K562 (cell line): ENCODE results near the gene TOR1A. TPM values are rescaled to one million over a fixed set of nuclear protein-coding genes. Genes with fewer than 3 reads are reported as not detected.
A peak's percentile ranks its signal among the peaks of the same experiment; 100 is the strongest.

ENCODE experiments used
- ATAC-seq: fragments of 200-7000 bp; cut with Tn5 transposase; 3 replicates; pipeline ENCODE4 v1.9.1; 2020; ENCODE audit warnings: moderate library complexity
- BruUV-seq: library from RNA; stranded (reverse); fragments of 400-500 nt; replicated peaks from 2 replicates; lab custom pipeline; 2021; lab: Mats Ljungman, UMichigan
- CTCF ChIA-PET: fragments of 300-600 bp; formaldehyde crosslinking; extraction: SDS; loops from one replicate; lab custom pipeline; 2021; ENCODE audit warnings: low intra/inter-chr PET ratio; lab: Yijun Ruan, JAX
- POLR2A ChIA-PET: fragments of 300-600, 350-650 bp; sonication (Branson Sonifier 250); formaldehyde crosslinking; extraction: SDS; loops from one replicate; lab custom pipeline; 2021; ENCODE audit warnings: antibody characterized with exemption, inconsistent platforms; lab: Yijun Ruan, JAX
- DNase-seq, 4 experiments: peaks; one replicate each; pipeline versions ENCODE4 v3.0.0 to v3.0.0-alpha.2; 2011 to 2018; ENCODE audit warnings: low spot score in 3 of 4, mixed read lengths in 3 of 4; ENCODE audit errors: extremely low read depth in 1 of 4
- FAIRE-seq: peaks from 2 replicates; lab custom pipeline; 2011; peaks lifted over from hg19 to GRCh38; lab: Jason Lieb, UNC
- H2AFZ ChIP-seq: 2 replicates; pipeline ENCODE4 v1.6.0; 2011; ENCODE audit warnings: low read depth, low read length, control low read depth, inconsistent platforms
- H3K27ac ChIP-seq: fragments of 200-600 bp; 3 replicates; pipeline ENCODE4 v1.8.0; 2011; ENCODE audit warnings: low read depth, mild to moderate bottlenecking, control low read depth, inconsistent platforms, low read length, moderate library complexity, mixed read lengths; ENCODE audit errors: extremely low read depth
- H3K27me3 ChIP-seq, 2 experiments: fragments of 300-600 bp in 1 of 2; 2 replicates in 1 of 2; 3 replicates in 1 of 2; pipeline versions ENCODE4 v1.6.0 to v1.8.0; 2011; ENCODE audit warnings: inconsistent platforms in 2 of 2, low read length in 2 of 2, mild to moderate bottlenecking in 1 of 2, mixed read lengths in 1 of 2, moderate library complexity in 1 of 2; ENCODE audit not compliant: control insufficient read depth in 2 of 2, insufficient read depth in 2 of 2
- H3K36me3 ChIP-seq: fragments of 300-600 bp; 3 replicates; pipeline ENCODE4 v1.8.0; 2011; ENCODE audit warnings: mild to moderate bottlenecking, low read length, inconsistent platforms; ENCODE audit not compliant: control insufficient read depth, insufficient read depth
- H3K4me1 ChIP-seq, 2 experiments: fragments of 200-600 bp in 1 of 2; replicated peaks in 1 of 2; 2 replicates in 1 of 2; 3 replicates in 1 of 2; pipeline versions ENCODE4 v1.5.1 to v1.8.0; 2011; ENCODE audit warnings: inconsistent platforms in 2 of 2, low read length in 2 of 2, mild to moderate bottlenecking in 1 of 2, mixed read lengths in 1 of 2, moderate library complexity in 1 of 2; ENCODE audit not compliant: control insufficient read depth in 2 of 2, insufficient read depth in 2 of 2
- H3K4me2 ChIP-seq: 2 replicates; pipeline ENCODE4 v1.6.1; 2011; ENCODE audit warnings: low read length, control low read depth, inconsistent platforms, mixed read lengths; ENCODE audit not compliant: insufficient read depth
- H3K4me3 ChIP-seq: fragments of 200-600 bp; sonication (generic), shearing (Covaris generic); 2 replicates; pipeline ENCODE4 v1.5.1; 2016; ENCODE audit warnings: control low read depth, inconsistent platforms
- H3K79me2 ChIP-seq: fragments of 200-600 bp; 3 replicates; pipeline ENCODE4 v1.8.0; 2011; ENCODE audit warnings: low read length, inconsistent platforms; ENCODE audit not compliant: control insufficient read depth, insufficient read depth
- H3K9ac ChIP-seq, 2 experiments: 2 replicates each; pipeline versions ENCODE4 v1.6.0 to v1.6.1; 2011; ENCODE audit warnings: low read depth in 2 of 2, low read length in 2 of 2, control low read depth in 1 of 2, inconsistent platforms in 1 of 2, mild to moderate bottlenecking in 1 of 2, mixed read lengths in 1 of 2; ENCODE audit not compliant: insufficient read depth in 1 of 2
- H3K9me1 ChIP-seq: one replicate; pipeline ENCODE4 v1.6.0; 2011; ENCODE audit warnings: inconsistent platforms, mild to moderate bottlenecking, low read length, moderate library complexity; ENCODE audit not compliant: control insufficient read depth, insufficient read depth
- H3K9me3 ChIP-seq: replicated peaks from 2 replicates; pipeline ENCODE4 v1.5.1; 2011; ENCODE audit warnings: low read depth, low read length, inconsistent platforms; ENCODE audit not compliant: control insufficient read depth, insufficient read depth
- H4K20me1 ChIP-seq: replicated peaks from 2 replicates; pipeline ENCODE4 v1.6.1; 2011; ENCODE audit warnings: low read length, inconsistent platforms, mixed read lengths; ENCODE audit not compliant: control insufficient read depth, insufficient read depth
- CBFA2T2 ChIP-seq: fragments of 450-650 bp; conservative IDR thresholded peaks from 2 replicates; pipeline ENCODE4 v1.6.1; 2017; ENCODE audit warnings: mild to moderate bottlenecking
- E2F3 ChIP-seq: fragments of 250-450 bp; sonication (Bioruptor Pico); IDR thresholded peaks from 2 replicates; pipeline ENCODE4 v1.4.0; 2020; ENCODE audit warnings: mild to moderate bottlenecking
- ETV1 ChIP-seq: fragments of 450-650 bp; conservative IDR thresholded peaks from 2 replicates; pipeline ENCODE4 v1.6.1; 2016; ENCODE audit warnings: missing genetic modification characterization, control low read depth, low read depth, missing compliant biosample characterization
- JUN ChIP-seq, 2 experiments: sonication (generic) in 1 of 2; formaldehyde crosslinking in 1 of 2; IDR thresholded peaks; 2 replicates each; pipeline versions ENCODE4 v1.6.1 to v1.8.0; 2012 to 2022; ENCODE audit warnings: borderline replicate concordance in 2 of 2, mild to moderate bottlenecking in 2 of 2, improper control_type of control experiment in 1 of 2, low read depth in 1 of 2, low read length in 1 of 2, missing genetic modification reagents in 1 of 2
- RAD21 ChIP-seq, 2 experiments: fragments of 250-450 bp in 1 of 2; fragments of 450-650 bp in 1 of 2; sonication (Bioruptor Pico) in 1 of 2; formaldehyde crosslinking in 1 of 2; IDR thresholded peaks in 1 of 2; conservative IDR thresholded peaks in 1 of 2; 2 replicates each; pipeline versions ENCODE4 v1.4.0 to v1.8.0; 2020 to 2022; ENCODE audit warnings: mild to moderate bottlenecking in 2 of 2, moderate library complexity in 1 of 2
- TOE1 ChIP-seq, 2 experiments: fragments of 450-650 bp in 1 of 2; sonication (generic) in 1 of 2; formaldehyde crosslinking in 1 of 2; IDR thresholded peaks; 2 replicates each; pipeline versions ENCODE4 v1.7.1 to v1.8.0; 2016 to 2022; ENCODE audit warnings: borderline replicate concordance in 2 of 2, mild to moderate bottlenecking in 2 of 2, antibody characterized with exemption in 1 of 2, inconsistent platforms in 1 of 2, low read depth in 1 of 2, missing genetic modification reagents in 1 of 2, moderate library complexity in 1 of 2
- ZNF253 ChIP-seq: fragments of 250-450 bp; sonication (Bioruptor Pico); conservative IDR thresholded peaks from 2 replicates; pipeline ENCODE4 v1.6.1; 2021; ENCODE audit warnings: mild to moderate bottlenecking
- WGBS: fragments of 100-300 bp; shearing (Covaris generic); methylation state at CpG from one replicate; pipeline ENCODE4 v1.1.6; 2016; ENCODE audit warnings: low coverage, mixed read lengths; ENCODE audit not compliant: insufficient coverage; ENCODE audit errors: missing lambda C conversion rate; 5-methylcytosine and 5-hydroxymethylcytosine counted together
- in situ Hi-C: fragments of 300-500 bp; cut with MboI; formaldehyde crosslinking; loops from 4 replicates; pipeline ENCODE4 v1.15.0; 2018; ENCODE audit warnings: inconsistent platforms, mixed read lengths
- intact Hi-C: fragments of 100-400 bp; cut with micrococcal nuclease; formaldehyde crosslinking; loops from 2 replicates; pipeline ENCODE4 v1.14.2; 2022
- polyA plus RNA-seq, 8 experiments: library from polyadenylated mRNA; depleted of rRNA in 4 of 8; stranded (reverse) in 5 of 8; unstranded in 3 of 8; fragments of >200 nt; fragmentation: Nextera tagmentation in 2 of 8; fragmentation: Illumina TruSeq in 1 of 8; extraction: Ambion mirVana in 2 of 8; extraction: Trizol in 1 of 8; gene quantifications; 2 replicates each; pipeline versions ENCODE4 v1.2.1 to v1.2.3, GENCODE V29; 2011 to 2014; ENCODE audit warnings: inconsistent platforms in 1 of 8, missing spikeins in 1 of 8
- total RNA-seq, 7 experiments: library from RNA; depleted of rRNA in 6 of 7; stranded (reverse); fragments of >200 nt in 6 of 7; fragmentation: Illumina TruSeq in 2 of 7; extraction: Trizol in 2 of 7; gene quantifications; 2 replicates each; pipeline versions ENCODE4 v1.2.1 to v1.2.3, GENCODE V29; 2011 to 2021; ENCODE audit warnings: low replicate concordance in 1 of 7
- TF ChIP-seq, protein P1 (sequence below): fragments of 450-650 bp; IDR thresholded peaks from 2 replicates; pipeline ENCODE4 v1.6.1; 2016; ENCODE audit warnings: low read depth
- TF ChIP-seq, protein P2 (sequence below): fragments of 250-450 bp; sonication (Bioruptor Pico); IDR thresholded peaks from 2 replicates; pipeline ENCODE4 v1.4.0; 2020; ENCODE audit warnings: mild to moderate bottlenecking, moderate library complexity, borderline replicate concordance

TOR1A gene
- total and polyA plus RNA-seq, 9 of the 15 experiments (the other 6 are each of a cell fraction or from before 2014, with no cell fraction given): 4.5 to 85.8 (median 51.3) TPM

DNA sequence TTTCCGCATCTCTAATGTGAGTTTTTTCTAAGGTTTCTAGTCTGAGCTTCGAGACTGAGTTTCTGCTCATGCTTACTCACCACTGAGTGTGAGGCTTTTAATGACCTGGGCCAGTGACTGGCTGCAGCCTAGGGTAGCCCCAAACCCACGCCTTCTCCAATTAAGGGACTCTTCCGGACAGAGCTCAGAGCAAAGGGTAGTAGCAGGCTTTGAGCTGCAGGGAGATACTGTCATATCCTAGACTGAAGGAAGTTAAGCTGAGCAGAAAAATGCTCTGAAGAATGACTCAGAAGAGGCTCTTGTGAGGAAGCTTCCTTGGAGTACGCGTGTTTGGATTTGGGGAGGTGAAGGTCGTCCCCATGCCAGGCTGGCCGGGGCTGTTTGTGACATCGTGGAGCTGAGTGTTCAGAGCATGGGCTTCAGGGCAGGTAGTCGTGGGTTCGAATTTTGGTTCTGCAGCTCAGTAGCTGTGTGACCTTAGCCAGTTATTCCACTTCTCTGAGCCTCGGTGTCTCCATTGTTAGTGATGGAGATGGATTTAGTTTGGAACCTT lies 14.8 kb upstream of the TOR1A start:
- Histone ChIP-seq H3K36me3 (peaks cover 42% of the 10 kb centered on the region), H3K4me1 (peaks cover 42 to 45% of the 10 kb centered on the region in 2 experiments), H4K20me1 (no peaks in the 10 kb centered on the region), H3K9me3 (no peaks in the 10 kb centered on the region), H3K9me1 (peaks cover 6% of the 10 kb centered on the region), H3K27ac (peak overlapping the region; percentile 69), H3K4me3 (no peak overlapping the region; the same call in 1 of the 2 replicates), H3K4me2 (peak overlapping the region; percentile 56), H3K9ac (peak overlapping the region; percentile 53 to 73), H2AFZ (0 out of 2 replicates have a peak overlapping the region, but pooled peaks have one; percentile 6), H3K79me2 (peaks cover 79% of the 10 kb centered on the region), H3K27me3 (no peaks in the 10 kb centered on the region)
- in situ Hi-C loops (no loop called here), intact Hi-C loops (no loop called here)
- FAIRE-seq: peak; percentile 88
- WGBS: 31% methylated on average over 12 of the region's 12 CpGs
- ChIA-PET POLR2A (interaction anchor here (0.8 to 5.5 kb wide), 11 partner anchors 9 to 54 kb away, joined by 3 to 39 read pairs (median 5); no protein-coding TSS in a partner anchor), CTCF (no interaction called here)
- DNase-seq: peak in 2 of 4 experiments; percentile 82 to 89
- no TSS peak for BruUV-seq
- peak; percentile 58 for ATAC-seq
- TF ChIP-seq E2F3 (CRISPR knock-in tag) (no peak), CBFA2T2 (no peak), TOE1 (IDR thresholded peaks at IDR 0.05; ENCODE audit: borderline replicate concordance) (no peak), TOE1 (CRISPR knock-in tag; IDR thresholded peaks at IDR 0.05; ENCODE audit: borderline replicate concordance, low read depth) (no peak), ZNF253 (no peak), JUN (IDR thresholded peaks at IDR 0.05; ENCODE audit: borderline replicate concordance, low read depth, low read length) (peak; percentile 65; the same call in 1 of the 2 replicates), JUN (CRISPR knock-in tag; IDR thresholded peaks at IDR 0.05; ENCODE audit: borderline replicate concordance) (no peak), ETV1 (tag) (peak; percentile 72), RAD21 (CRISPR knock-in tag; conservative IDR thresholded peaks at IDR 0.05 in 1 of 2, IDR thresholded peaks at IDR 0.05 in 1 of 2) (peak in 1 of 2 experiments; percentile 36; a peak in 3 of 4 replicates)
- TF ChIP-seq, protein P1, sequence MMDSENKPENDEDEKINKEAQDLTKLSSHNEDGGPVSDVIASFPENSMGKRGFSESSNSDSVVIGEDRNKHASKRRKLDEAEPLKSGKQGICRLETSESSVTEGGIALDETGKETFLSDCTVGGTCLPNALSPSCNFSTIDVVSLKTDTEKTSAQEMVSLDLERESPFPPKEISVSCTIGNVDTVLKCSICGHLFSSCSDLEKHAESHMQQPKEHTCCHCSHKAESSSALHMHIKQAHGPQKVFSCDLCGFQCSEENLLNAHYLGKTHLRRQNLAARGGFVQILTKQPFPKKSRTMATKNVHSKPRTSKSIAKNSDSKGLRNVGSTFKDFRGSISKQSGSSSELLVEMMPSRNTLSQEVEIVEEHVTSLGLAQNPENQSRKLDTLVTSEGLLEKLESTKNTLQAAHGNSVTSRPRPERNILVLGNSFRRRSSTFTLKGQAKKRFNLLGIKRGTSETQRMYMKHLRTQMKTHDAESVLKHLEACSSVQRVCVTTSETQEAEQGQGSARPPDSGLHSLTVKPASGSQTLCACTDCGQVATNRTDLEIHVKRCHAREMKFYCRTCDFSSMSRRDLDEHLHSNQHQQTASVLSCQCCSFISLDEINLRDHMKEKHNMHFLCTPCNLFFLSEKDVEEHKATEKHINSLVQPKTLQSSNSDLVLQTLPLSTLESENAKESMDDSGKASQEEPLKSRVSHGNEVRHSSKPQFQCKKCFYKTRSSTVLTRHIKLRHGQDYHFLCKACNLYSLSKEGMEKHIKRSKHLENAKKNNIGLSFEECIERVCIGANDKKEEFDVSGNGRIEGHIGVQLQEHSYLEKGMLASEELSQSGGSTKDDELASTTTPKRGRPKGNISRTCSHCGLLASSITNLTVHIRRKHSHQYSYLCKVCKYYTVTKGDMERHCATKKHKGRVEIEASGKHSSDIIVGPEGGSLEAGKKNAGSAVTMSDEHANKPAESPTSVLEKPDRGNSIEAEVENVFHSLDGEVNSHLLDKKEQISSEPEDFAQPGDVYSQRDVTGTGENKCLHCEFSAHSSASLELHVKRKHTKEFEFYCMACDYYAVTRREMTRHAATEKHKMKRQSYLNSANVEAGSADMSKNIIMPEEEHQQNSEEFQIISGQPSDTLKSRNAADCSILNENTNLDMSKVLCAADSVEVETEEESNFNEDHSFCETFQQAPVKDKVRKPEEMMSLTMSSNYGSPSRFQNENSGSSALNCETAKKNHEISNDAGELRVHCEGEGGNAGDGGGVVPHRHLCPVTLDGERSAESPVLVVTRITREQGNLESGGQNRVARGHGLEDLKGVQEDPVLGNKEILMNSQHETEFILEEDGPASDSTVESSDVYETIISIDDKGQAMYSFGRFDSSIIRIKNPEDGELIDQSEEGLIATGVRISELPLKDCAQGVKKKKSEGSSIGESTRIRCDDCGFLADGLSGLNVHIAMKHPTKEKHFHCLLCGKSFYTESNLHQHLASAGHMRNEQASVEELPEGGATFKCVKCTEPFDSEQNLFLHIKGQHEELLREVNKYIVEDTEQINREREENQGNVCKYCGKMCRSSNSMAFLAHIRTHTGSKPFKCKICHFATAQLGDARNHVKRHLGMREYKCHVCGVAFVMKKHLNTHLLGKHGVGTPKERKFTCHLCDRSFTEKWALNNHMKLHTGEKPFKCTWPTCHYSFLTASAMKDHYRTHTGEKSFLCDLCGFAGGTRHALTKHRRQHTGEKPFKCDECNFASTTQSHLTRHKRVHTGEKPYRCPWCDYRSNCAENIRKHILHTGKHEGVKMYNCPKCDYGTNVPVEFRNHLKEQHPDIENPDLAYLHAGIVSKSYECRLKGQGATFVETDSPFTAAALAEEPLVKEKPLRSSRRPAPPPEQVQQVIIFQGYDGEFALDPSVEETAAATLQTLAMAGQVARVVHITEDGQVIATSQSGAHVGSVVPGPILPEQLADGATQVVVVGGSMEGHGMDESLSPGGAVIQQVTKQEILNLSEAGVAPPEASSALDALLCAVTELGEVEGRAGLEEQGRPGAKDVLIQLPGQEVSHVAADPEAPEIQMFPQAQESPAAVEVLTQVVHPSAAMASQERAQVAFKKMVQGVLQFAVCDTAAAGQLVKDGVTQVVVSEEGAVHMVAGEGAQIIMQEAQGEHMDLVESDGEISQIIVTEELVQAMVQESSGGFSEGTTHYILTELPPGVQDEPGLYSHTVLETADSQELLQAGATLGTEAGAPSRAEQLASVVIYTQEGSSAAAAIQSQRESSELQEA: no peak
- TF ChIP-seq, protein P2, sequence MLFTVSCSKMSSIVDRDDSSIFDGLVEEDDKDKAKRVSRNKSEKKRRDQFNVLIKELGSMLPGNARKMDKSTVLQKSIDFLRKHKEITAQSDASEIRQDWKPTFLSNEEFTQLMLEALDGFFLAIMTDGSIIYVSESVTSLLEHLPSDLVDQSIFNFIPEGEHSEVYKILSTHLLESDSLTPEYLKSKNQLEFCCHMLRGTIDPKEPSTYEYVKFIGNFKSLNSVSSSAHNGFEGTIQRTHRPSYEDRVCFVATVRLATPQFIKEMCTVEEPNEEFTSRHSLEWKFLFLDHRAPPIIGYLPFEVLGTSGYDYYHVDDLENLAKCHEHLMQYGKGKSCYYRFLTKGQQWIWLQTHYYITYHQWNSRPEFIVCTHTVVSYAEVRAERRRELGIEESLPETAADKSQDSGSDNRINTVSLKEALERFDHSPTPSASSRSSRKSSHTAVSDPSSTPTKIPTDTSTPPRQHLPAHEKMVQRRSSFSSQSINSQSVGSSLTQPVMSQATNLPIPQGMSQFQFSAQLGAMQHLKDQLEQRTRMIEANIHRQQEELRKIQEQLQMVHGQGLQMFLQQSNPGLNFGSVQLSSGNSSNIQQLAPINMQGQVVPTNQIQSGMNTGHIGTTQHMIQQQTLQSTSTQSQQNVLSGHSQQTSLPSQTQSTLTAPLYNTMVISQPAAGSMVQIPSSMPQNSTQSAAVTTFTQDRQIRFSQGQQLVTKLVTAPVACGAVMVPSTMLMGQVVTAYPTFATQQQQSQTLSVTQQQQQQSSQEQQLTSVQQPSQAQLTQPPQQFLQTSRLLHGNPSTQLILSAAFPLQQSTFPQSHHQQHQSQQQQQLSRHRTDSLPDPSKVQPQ (CRISPR knock-in tag): no peak
